Activated T-helper 1 cell treated with anti-CD3 and anti-CD28 coated beads, Interleukin-2, amount 50 U/mL, for 16 hours (primary cell): ENCODE data around the gene FJX1.

Experiments used
- DNase-seq, 2 donors: peaks; one replicate each; pipeline ENCODE4 v3.0.0-alpha.2; 2020; ENCODE audit warnings: low read depth in 1 of 2, low spot score in 1 of 2

The FJX1 gene

GRCh38 chr11:35605706-35606105 is 12.6 kb upstream of the FJX1 start:
- DNase-seq: no peak

GRCh38 chr11:35606206-35606605 is 12.1 kb upstream of the FJX1 start:
- DNase-seq: no peak

GRCh38 chr11:35608502-35608901 is 9.8 kb upstream of the FJX1 start:
- no peak for DNase-seq

GRCh38 chr11:35609656-35610055 is 8.6 kb upstream of the FJX1 start:
- no peak for DNase-seq

GRCh38 chr11:35610631-35611030 is 7.6 kb upstream of the FJX1 start:
- no peak for DNase-seq

- DNase-seq: no peak
Measured at GRCh38 chr11:35611741-35612140, 6.5 kb upstream of the FJX1 start.

GRCh38 chr11:35614939-35615569 is 3.2 kb upstream of the FJX1 start:
- no peak for DNase-seq

- DNase-seq: no peak
Measured at GRCh38 chr11:35615921-35616900, 2.0 kb upstream of the FJX1 start.

GRCh38 chr11:35617316-35617686 is 959 bp upstream of the FJX1 start:
- DNase-seq: no peak

- DNase-seq: no peak
Measured at GRCh38 chr11:35618497-35619115, 346 bp downstream of the FJX1 start.

- no peak for DNase-seq
Measured at GRCh38 chr11:35619116-35619854, 1.0 kb downstream of the FJX1 start.

GRCh38 chr11:35619855-35620640 is 1.8 kb downstream of the FJX1 start:
- DNase-seq: no peak

GRCh38 chr11:35620795-35621194 is 2.5 kb downstream of the FJX1 start:
- no peak for DNase-seq

GRCh38 chr11:35621620-35622019 is 3.4 kb downstream of the FJX1 start:
- no peak for DNase-seq

- DNase-seq: no peak
Measured at GRCh38 chr11:35622070-35622469, 3.8 kb downstream of the FJX1 start.

GRCh38 chr11:35623621-35624168 is 5.4 kb downstream of the FJX1 start:
- DNase-seq: no peak

GRCh38 chr11:35624316-35624715 is 6.1 kb downstream of the FJX1 start:
- DNase-seq: no peak

- no peak for DNase-seq
Measured at GRCh38 chr11:35624781-35625180, 6.5 kb downstream of the FJX1 start.

- no peak for DNase-seq
Measured at GRCh38 chr11:35626501-35626900, 8.2 kb downstream of the FJX1 start.

- no peak for DNase-seq
Measured at GRCh38 chr11:35629511-35629910, 11.3 kb downstream of the FJX1 start.
